ENCODE measurements around the gene CELF3.

CELF3 gene

GRCh38 chr1:151720974-151721787, 4.6 kb upstream of the CELF3 start, which contains the start of gene RIIAD1:
Gene RIIAD1 (plus strand): TSS chr1:151721522. CDS start chr1:151721537, 15 bp downstream.
- DNase-seq (ENCODE audit: low read depth in 2 of 2) = peak in 1 of 2 donors; percentile 13

- no peak for DNase-seq (ENCODE audit: low read depth in 2 of 2)
These were observed 4.0 kb upstream of the CELF3 start for GRCh38 chr1:151720554-151720953.

- DNase-seq (ENCODE audit: low read depth in 2 of 2) = no peak
These were observed 3.5 kb upstream of the CELF3 start for GRCh38 chr1:151720125-151720524.

GRCh38 chr1:151718666-151719065, 2.1 kb upstream of the CELF3 start:
- DNase-seq (ENCODE audit: low read depth in 2 of 2) = no peak

- no peak for DNase-seq (ENCODE audit: low read depth in 2 of 2)
These were observed 1.4 kb upstream of the CELF3 start for GRCh38 chr1:151718011-151718431.

- DNase-seq (ENCODE audit: low read depth in 2 of 2) = no peak
These were observed 219 bp downstream of the CELF3 start for GRCh38 chr1:151716405-151716762.

- no peak for DNase-seq (ENCODE audit: low read depth in 2 of 2)
These were observed 738 bp downstream of the CELF3 start for GRCh38 chr1:151715726-151716404.

- DNase-seq (ENCODE audit: low read depth in 2 of 2) = no peak
These were observed 1.5 kb downstream of the CELF3 start for GRCh38 chr1:151714820-151715725.

GRCh38 chr1:151713874-151714273, 2.7 kb downstream of the CELF3 start:
- DNase-seq (ENCODE audit: low read depth in 2 of 2) = no peak

GRCh38 chr1:151713044-151713443, 3.6 kb downstream of the CELF3 start:
- DNase-seq (ENCODE audit: low read depth in 2 of 2) = no peak

GRCh38 chr1:151711951-151712350, 4.7 kb downstream of the CELF3 start:
- DNase-seq (ENCODE audit: low read depth in 2 of 2) = no peak

GRCh38 chr1:151711044-151711800, 5.4 kb downstream of the CELF3 start:
- DNase-seq (ENCODE audit: low read depth in 2 of 2) = no peak

GRCh38 chr1:151710187-151710840, 6.3 kb downstream of the CELF3 start:
- no peak for DNase-seq (ENCODE audit: low read depth in 2 of 2)

- DNase-seq (ENCODE audit: low read depth in 2 of 2) = no peak
These were observed 7.7 kb downstream of the CELF3 start for GRCh38 chr1:151708891-151709290.

GRCh38 chr1:151707541-151708065, 9.0 kb downstream of the CELF3 start:
- no peak for DNase-seq (ENCODE audit: low read depth in 2 of 2)

GRCh38 chr1:151706464-151707415, 9.9 kb downstream of the CELF3 start:
- no peak for DNase-seq (ENCODE audit: low read depth in 2 of 2)

GRCh38 chr1:151705753-151706463, 10.7 kb downstream of the CELF3 start:
- no peak for DNase-seq (ENCODE audit: low read depth in 2 of 2)

- no peak for DNase-seq (ENCODE audit: low read depth in 2 of 2)
These were observed 11.5 kb downstream of the CELF3 start for GRCh38 chr1:151705146-151705545.

- no peak for DNase-seq (ENCODE audit: low read depth in 2 of 2)
These were observed 12.4 kb downstream of the CELF3 start for GRCh38 chr1:151704246-151704645.

All from stimulated activated CD8-positive, alpha-beta memory T cell treated with anti-CD3 and anti-CD28 coated beads, Interleukin-7, amount 100 ng/mL, for 1 hour (primary cell).